Measurements from ENCODE around the gene TULP4.

The TULP4 gene

GRCh38 chr6:158312165-158312564 is at the start of gene TULP4:
Gene TULP4 (plus strand): TSS chr6:158312465. CDS start chr6:158314017, 1,552 bp downstream.
- DNase-seq (ENCODE audit: low spot score) = no peak
- no peak for TF ChIP-seq CTCF (IDR thresholded peaks at IDR 0.05; ENCODE audit: extremely low read depth, missing control alignments)

- no peak for TF ChIP-seq CTCF (IDR thresholded peaks at IDR 0.05; ENCODE audit: extremely low read depth, missing control alignments)
- no peak for DNase-seq (ENCODE audit: low spot score)
These were observed 49.5 kb upstream of the TULP4 start for GRCh38 chr6:158262755-158263154.

- DNase-seq (ENCODE audit: low spot score) = no peak
- TF ChIP-seq CTCF (IDR thresholded peaks at IDR 0.05; ENCODE audit: extremely low read depth, missing control alignments) = no peak
These were observed 48.1 kb upstream of the TULP4 start for GRCh38 chr6:158264180-158264579.

GRCh38 chr6:158266131-158266530 is 46.1 kb upstream of the TULP4 start:
- no peak for TF ChIP-seq CTCF (IDR thresholded peaks at IDR 0.05; ENCODE audit: extremely low read depth, missing control alignments)

GRCh38 chr6:158268361-158269147 is 43.7 kb upstream of the TULP4 start:
- no peak for TF ChIP-seq CTCF (IDR thresholded peaks at IDR 0.05; ENCODE audit: extremely low read depth, missing control alignments)
- DNase-seq (ENCODE audit: low spot score) = no peak

More at GRCh38 chr6:158266131-158266530, 46.1 kb upstream of the TULP4 start:
- DNase-seq (ENCODE audit: low spot score) = no peak

GRCh38 chr6:158269657-158270056 is 42.6 kb upstream of the TULP4 start:
- no peak for TF ChIP-seq CTCF (IDR thresholded peaks at IDR 0.05; ENCODE audit: extremely low read depth, missing control alignments)

GRCh38 chr6:158270389-158271127 is 41.7 kb upstream of the TULP4 start:
- no peak for DNase-seq (ENCODE audit: low spot score)
- TF ChIP-seq CTCF (IDR thresholded peaks at IDR 0.05; ENCODE audit: extremely low read depth, missing control alignments) = no peak

More at GRCh38 chr6:158269657-158270056, 42.6 kb upstream of the TULP4 start:
- DNase-seq (ENCODE audit: low spot score) = no peak

Data from GM20000 (cell line).